DOHH2 (cell line): ENCODE data around the gene CFAP46.

Experiments
- H3F3A ChIP-seq: fragments of 200-600 bp; sonication (generic), shearing (Covaris generic); 2 replicates; pipeline ENCODE4 v1.6.0; 2016; ENCODE audit warnings: antibody characterized with exemption, mild to moderate bottlenecking; ENCODE audit not compliant: control insufficient read depth, insufficient read depth
- H3K27ac ChIP-seq: fragments of 200-600 bp; sonication (generic); 2 replicates; pipeline ENCODE4 v1.5.1; 2014; ENCODE audit warnings: low read depth, mild to moderate bottlenecking, low read length, moderate library complexity
- H3K27me3 ChIP-seq: fragments of 200-600 bp; sonication (generic); 2 replicates; pipeline ENCODE4 v1.6.1; 2014; ENCODE audit warnings: mild to moderate bottlenecking, low read length, mixed read lengths; ENCODE audit not compliant: control insufficient read depth
- H3K36me3 ChIP-seq: fragments of 200-600 bp; sonication (generic); 2 replicates; pipeline ENCODE4 v1.6.1; 2014; ENCODE audit warnings: mild to moderate bottlenecking, low read length, moderate library complexity, mixed read lengths; ENCODE audit not compliant: control insufficient read depth
- H3K4me1 ChIP-seq: fragments of 200-600 bp; sonication (generic); 2 replicates; pipeline ENCODE4 v1.6.1; 2014; ENCODE audit warnings: mild to moderate bottlenecking, low read length, mixed read lengths; ENCODE audit not compliant: control insufficient read depth
- H3K4me2 ChIP-seq: fragments of 200-600 bp; sonication (generic); 2 replicates; pipeline ENCODE4 v1.6.0; 2014; ENCODE audit warnings: mild to moderate bottlenecking, low read length, moderate library complexity
- H3K4me3 ChIP-seq: fragments of 200-600 bp; sonication (generic); 2 replicates; pipeline ENCODE4 v1.5.1; 2014; ENCODE audit warnings: mild to moderate bottlenecking, low read length, mixed read lengths
- H3K79me2 ChIP-seq: fragments of 200-600 bp; sonication (generic); 2 replicates; pipeline ENCODE4 v1.6.1; 2014; ENCODE audit warnings: mild to moderate bottlenecking, low read length, mixed read lengths; ENCODE audit not compliant: control insufficient read depth
- H3K9me2 ChIP-seq: fragments of 200-600 bp; sonication (generic); replicated peaks from 2 replicates; pipeline ENCODE4 v1.6.1; 2014; ENCODE audit warnings: mild to moderate bottlenecking, low read length, mixed read lengths; ENCODE audit not compliant: control insufficient read depth
- H3K9me3 ChIP-seq: fragments of 200-600 bp; sonication (generic); 2 replicates; pipeline ENCODE4 v1.6.1; 2014; ENCODE audit warnings: antibody characterized with exemption, low read length, mixed read lengths; ENCODE audit not compliant: control insufficient read depth, insufficient read depth
- H4K20me1 ChIP-seq: fragments of 200-600 bp; sonication (generic); 2 replicates; pipeline ENCODE4 v1.6.0; 2014; ENCODE audit warnings: low read depth, mild to moderate bottlenecking, antibody characterized with exemption, low read length, moderate library complexity; ENCODE audit not compliant: control insufficient read depth, insufficient read depth
- CTCF ChIP-seq: fragments of 200-600 bp; sonication (generic); IDR thresholded peaks from one replicate; pipeline ENCODE4 v1.5.1; 2014; ENCODE audit warnings: antibody characterized with exemption, mild to moderate bottlenecking, low read depth, low read length; ENCODE audit not compliant: poor library complexity, severe bottlenecking
- EZH2phosphoT487 ChIP-seq: fragments of 200-600 bp; sonication (generic); IDR thresholded peaks from 2 replicates; pipeline ENCODE4 v1.6.1; 2017; ENCODE audit warnings: borderline replicate concordance, mild to moderate bottlenecking, antibody characterized with exemption, low read length, moderate library complexity, mixed read lengths

CFAP46 gene

DNA sequence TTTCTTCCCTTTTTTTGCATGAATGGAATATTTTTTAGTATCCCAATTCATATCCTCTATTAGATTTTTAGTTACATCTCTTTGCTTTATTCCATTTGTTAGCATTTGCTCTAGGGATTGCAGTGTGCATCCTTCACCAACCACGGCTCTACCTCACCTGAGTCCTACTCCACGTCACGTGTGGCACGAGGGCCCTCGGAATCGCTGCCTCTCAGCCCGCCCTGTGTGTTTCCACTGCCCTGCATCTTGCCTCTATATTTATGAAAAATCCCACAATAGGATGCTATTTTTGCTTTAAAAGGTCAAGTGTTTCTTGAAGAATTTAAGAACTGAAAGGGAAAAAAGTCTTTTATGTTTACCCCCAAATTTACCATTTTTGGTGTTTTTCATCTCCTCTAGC, 41.0 kb downstream of the CFAP46 start:
- no peaks in the 10 kb centered on the region for H3K27me3 ChIP-seq
- H3K9me2 ChIP-seq = no peaks in the 10 kb centered on the region
- H4K20me1 ChIP-seq = no peaks in the 10 kb centered on the region
- no peaks in the 10 kb centered on the region for H3K4me1 ChIP-seq
- no peaks in the 10 kb centered on the region for H3K36me3 ChIP-seq
- H3K79me2 ChIP-seq = no peaks in the 10 kb centered on the region
- H3K27ac ChIP-seq = no peak overlapping the region
- no peak overlapping the region for H3K4me2 ChIP-seq
- H3F3A ChIP-seq = no peaks in the 10 kb centered on the region
- H3K4me3 ChIP-seq = no peak overlapping the region
- TF ChIP-seq CTCF (no peak), EZH2phosphoT487 (no peak)
- H3K9me3 ChIP-seq = peaks cover 4% of the 10 kb centered on the region; the same call in 1 of the 2 replicates

- Histone ChIP-seq H3F3A (no peaks in the 10 kb centered on the region), H3K4me1 (no peaks in the 10 kb centered on the region), H4K20me1 (no peaks in the 10 kb centered on the region), H3K27me3 (no peaks in the 10 kb centered on the region), H3K27ac (no peak overlapping the region), H3K9me2 (no peaks in the 10 kb centered on the region), H3K9me3 (peaks cover 4% of the 10 kb centered on the region; the same call in 1 of the 2 replicates), H3K36me3 (no peaks in the 10 kb centered on the region), H3K4me3 (no peak overlapping the region), H3K4me2 (no peak overlapping the region), H3K79me2 (no peaks in the 10 kb centered on the region)
- TF ChIP-seq CTCF (no peak), EZH2phosphoT487 (no peak)
These were observed 42.1 kb downstream of the CFAP46 start for GRCh38 chr10:132900211-132900756.

- no peaks in the 10 kb centered on the region for H3K4me1 ChIP-seq
- H3F3A ChIP-seq = no peaks in the 10 kb centered on the region
- H3K36me3 ChIP-seq = no peaks in the 10 kb centered on the region
- H3K9me2 ChIP-seq = no peaks in the 10 kb centered on the region
- H3K4me2 ChIP-seq = no peak overlapping the region
- H3K4me3 ChIP-seq = no peak overlapping the region
- no peaks in the 10 kb centered on the region for H3K27me3 ChIP-seq
- H4K20me1 ChIP-seq = no peaks in the 10 kb centered on the region
- no peak overlapping the region for H3K27ac ChIP-seq
- H3K79me2 ChIP-seq = no peaks in the 10 kb centered on the region
- no peak for TF ChIP-seq EZH2phosphoT487
- no peak for TF ChIP-seq CTCF
- peaks cover 4% of the 10 kb centered on the region; the same call in 1 of the 2 replicates for H3K9me3 ChIP-seq
These were observed 42.7 kb downstream of the CFAP46 start for GRCh38 chr10:132899751-132900065.
